ENCODE measurements around the gene ZNF880. TPM values are rescaled to one million over a fixed set of nuclear protein-coding genes. Genes with fewer than 3 reads are reported as not detected.

ZNF880 gene
- total RNA-seq, 1 donor from 2014 or later = 13.6 TPM

Other genes with a start within 250 kb of the ZNF880 start
- gene ZNF616, start 230.0 kb upstream of the ZNF880 start, total RNA-seq = 7.2 TPM
- gene ZNF836, start 198.3 kb upstream of the ZNF880 start, total RNA-seq = 8.2 TPM
- gene PPP2R1A, start 179.9 kb upstream of the ZNF880 start, total RNA-seq = 184 TPM
- 10.1 TPM for gene ZNF766, start 100.3 kb upstream of the ZNF880 start, total RNA-seq
- gene ZNF480, start 72.8 kb upstream of the ZNF880 start, total RNA-seq = 10.1 TPM
- gene ZNF610, start 33.7 kb upstream of the ZNF880 start, total RNA-seq = 1.1 TPM
- gene ZNF528, start 27.9 kb downstream of the ZNF880 start, total RNA-seq = 11.0 TPM
- gene ZNF534, start 59.2 kb downstream of the ZNF880 start, total RNA-seq = not detected
- gene ZNF578, start 83.6 kb downstream of the ZNF880 start, total RNA-seq = 1.5 TPM
- gene ZNF808, start 157.7 kb downstream of the ZNF880 start, total RNA-seq = 15.5 TPM
- gene ZNF701, start 200.4 kb downstream of the ZNF880 start, total RNA-seq = 11.2 TPM

Measured in mesenteric fat pad (tissue), 1 donor.